Panc1 (cell line): ENCODE results near the gene SLF2. TPM values are rescaled to one million over a fixed set of nuclear protein-coding genes. Genes with fewer than 3 reads are reported as not detected.

Source experiments
- ATAC-seq: fragments of 200-7000 bp; cut with Tn5 transposase; 2 replicates; pipeline ENCODE4 v1.9.1; 2020; ENCODE audit warnings: mild to moderate bottlenecking, moderate library complexity
- BruUV-seq: library from RNA; stranded (reverse); fragments of 400-500 nt; replicated peaks from 2 replicates; lab custom pipeline; 2021; lab: Mats Ljungman, UMichigan
- CTCF ChIA-PET: fragments of 300-600 bp; sonication (Branson Sonifier 250); formaldehyde crosslinking; loops from one replicate; lab custom pipeline; 2022; ENCODE audit warnings: antibody characterized with exemption; lab: Charles Lee
- POLR2A ChIA-PET: fragments of 300-600 bp; sonication (Branson Sonifier 250); formaldehyde crosslinking; loops from one replicate; lab custom pipeline; 2022; ENCODE audit warnings: antibody characterized with exemption; lab: Charles Lee
- DNase-seq: peaks from one replicate; pipeline ENCODE4 v3.0.0-alpha.2; 2010; ENCODE audit warnings: low read depth, low spot score
- H3K27ac ChIP-seq: 2 replicates; pipeline ENCODE4 v1.5.1; 2011; ENCODE audit warnings: mild to moderate bottlenecking, low read length, inconsistent platforms
- H3K27me3 ChIP-seq: fragments of 200-500 bp; sonication (Bioruptor generic); 2 replicates; pipeline ENCODE4 v1.6.0; 2014; ENCODE audit warnings: low read length, inconsistent platforms; ENCODE audit not compliant: control insufficient read depth, insufficient read depth
- H3K36me3 ChIP-seq: fragments of 200-500 bp; sonication (Bioruptor generic); 2 replicates; pipeline ENCODE4 v1.5.1; 2014; ENCODE audit warnings: inconsistent platforms, mild to moderate bottlenecking, low read length, moderate library complexity; ENCODE audit not compliant: control insufficient read depth, insufficient read depth
- H3K4me1 ChIP-seq: 2 replicates; pipeline ENCODE4 v1.5.1; 2011; ENCODE audit warnings: inconsistent platforms, mild to moderate bottlenecking, low read length, moderate library complexity; ENCODE audit not compliant: control insufficient read depth, insufficient read depth
- H3K4me3 ChIP-seq, 2 experiments: 2 replicates each; pipeline ENCODE4 v1.5.1; 2011 to 2012; ENCODE audit warnings: low read depth in 2 of 2, low read length in 2 of 2, mild to moderate bottlenecking in 2 of 2, inconsistent platforms in 1 of 2, moderate library complexity in 1 of 2
- H3K9me3 ChIP-seq: fragments of 200-500 bp; sonication (Bioruptor generic); 2 replicates; pipeline ENCODE4 v1.5.1; 2014; ENCODE audit warnings: low read depth, mild to moderate bottlenecking, inconsistent platforms, low read length, moderate library complexity; ENCODE audit not compliant: control insufficient read depth, insufficient read depth
- POLR2AphosphoS5 ChIP-seq: IDR thresholded peaks from 2 replicates; pipeline ENCODE4 v1.6.1; 2012; ENCODE audit warnings: mild to moderate bottlenecking, low read depth, low read length, moderate library complexity
- SIN3A ChIP-seq: IDR thresholded peaks from 2 replicates; pipeline ENCODE4 v1.6.1; 2012; ENCODE audit warnings: low read depth, mild to moderate bottlenecking, low read length, moderate library complexity, borderline replicate concordance; ENCODE audit not compliant: insufficient read depth
- TCF7L2 ChIP-seq: IDR thresholded peaks from 2 replicates; pipeline ENCODE4 v1.6.1; 2011; ENCODE audit warnings: mild to moderate bottlenecking, low read depth, low read length, inconsistent platforms
- in situ Hi-C: cut with HindIII; loops from 2 replicates; pipeline ENCODE4 v1.10.0; 2016; ENCODE audit warnings: low sequenced_read_pairs, low pct_unique_long_range_greater_than_20kb
- intact Hi-C: fragments of 100-400 bp; cut with micrococcal nuclease; formaldehyde crosslinking; loops from one replicate; pipeline ENCODE4 v1.10.0; 2022; ENCODE audit not compliant: unreplicated experiment
- total RNA-seq: library from RNA; stranded (reverse); gene quantifications from one replicate; pipeline ENCODE4 v1.2.1, GENCODE V29; 2021; ENCODE audit not compliant: unreplicated experiment
- TF ChIP-seq, protein P1 (sequence below): fragments of 450-650 bp; IDR thresholded peaks from 2 replicates; pipeline ENCODE4 v1.5.1; 2017; ENCODE audit warnings: mild to moderate bottlenecking
- TF ChIP-seq, protein P2 (sequence below), 2 experiments: IDR thresholded peaks; 2 replicates each; pipeline ENCODE4 v1.6.1; 2011 to 2012; ENCODE audit warnings: low read depth in 2 of 2, control low read depth in 1 of 2, low read length in 1 of 2, mild to moderate bottlenecking in 1 of 2, moderate library complexity in 1 of 2; ENCODE audit not compliant: insufficient read depth in 1 of 2

SLF2 gene
- total RNA-seq, 1 experiment from 2014 or later: 38.8 TPM

DNA sequence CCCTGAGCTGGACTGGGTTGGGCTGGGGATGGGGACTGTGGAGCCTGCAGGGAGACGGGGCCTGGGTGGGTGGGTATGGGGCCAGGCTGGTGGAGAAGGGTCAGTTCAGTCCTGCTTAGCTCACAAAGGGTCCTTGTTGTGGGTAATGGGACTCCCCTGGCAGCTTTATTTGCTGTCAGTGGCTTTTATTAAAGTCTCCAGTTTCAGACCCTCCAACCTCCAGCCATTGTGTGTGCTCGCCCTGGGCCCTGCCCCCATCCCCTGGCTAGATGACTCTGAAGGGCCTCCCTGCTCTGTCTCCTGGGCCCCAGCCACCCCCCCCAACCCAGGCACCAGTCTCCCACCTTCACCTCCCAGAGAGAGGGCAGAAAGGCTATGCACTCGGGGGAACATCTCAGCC, 44.4 kb upstream of the SLF2 start:
- POLR2A ChIA-PET: interaction anchor here (0.6 kb wide), 1 partner anchor 269 kb away, joined by 9 read pairs; no protein-coding TSS in a partner anchor
- in situ Hi-C loops: no loop called here

DNA sequence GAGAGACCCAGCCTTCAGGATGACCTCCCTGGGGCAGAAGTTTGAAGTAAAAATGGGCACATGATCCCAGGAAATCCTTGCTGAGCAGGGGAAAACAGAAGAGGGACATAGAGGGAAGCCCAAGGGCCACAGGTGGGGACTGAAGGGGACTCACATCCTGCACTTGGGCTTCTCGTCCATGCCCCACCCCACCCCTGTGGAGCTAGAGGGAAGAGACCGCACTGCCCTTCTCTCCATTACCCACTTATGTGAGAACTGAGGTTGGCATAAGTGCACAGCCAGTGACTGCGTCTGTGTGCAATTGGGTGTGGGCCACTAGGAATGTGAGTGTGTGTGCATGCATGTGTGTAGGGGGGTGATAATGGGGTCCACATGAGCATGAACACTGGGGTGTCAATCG, 43.4 kb upstream of the SLF2 start:
- no peaks in the 10 kb centered on the region for H3K9me3 ChIP-seq
- no peaks in the 10 kb centered on the region for H3K27me3 ChIP-seq
- DNase-seq (no peak), ATAC-seq (no peak)
- intact Hi-C loops (no loop called here), in situ Hi-C loops (no loop called here)
- BruUV-seq: no TSS peak
- H3K4me1 ChIP-seq: no peaks in the 10 kb centered on the region
- no peak overlapping the region for H3K4me3 ChIP-seq
- no peaks in the 10 kb centered on the region for H3K36me3 ChIP-seq
- ChIA-PET POLR2A (no interaction called here), CTCF (interaction anchor here (0.6 to 1.3 kb wide), 3 partner anchors 9 to 283 kb away, joined by 3 read pairs; no protein-coding TSS in a partner anchor)
- no peak for TF ChIP-seq TCF7L2
- TF ChIP-seq, protein P1, sequence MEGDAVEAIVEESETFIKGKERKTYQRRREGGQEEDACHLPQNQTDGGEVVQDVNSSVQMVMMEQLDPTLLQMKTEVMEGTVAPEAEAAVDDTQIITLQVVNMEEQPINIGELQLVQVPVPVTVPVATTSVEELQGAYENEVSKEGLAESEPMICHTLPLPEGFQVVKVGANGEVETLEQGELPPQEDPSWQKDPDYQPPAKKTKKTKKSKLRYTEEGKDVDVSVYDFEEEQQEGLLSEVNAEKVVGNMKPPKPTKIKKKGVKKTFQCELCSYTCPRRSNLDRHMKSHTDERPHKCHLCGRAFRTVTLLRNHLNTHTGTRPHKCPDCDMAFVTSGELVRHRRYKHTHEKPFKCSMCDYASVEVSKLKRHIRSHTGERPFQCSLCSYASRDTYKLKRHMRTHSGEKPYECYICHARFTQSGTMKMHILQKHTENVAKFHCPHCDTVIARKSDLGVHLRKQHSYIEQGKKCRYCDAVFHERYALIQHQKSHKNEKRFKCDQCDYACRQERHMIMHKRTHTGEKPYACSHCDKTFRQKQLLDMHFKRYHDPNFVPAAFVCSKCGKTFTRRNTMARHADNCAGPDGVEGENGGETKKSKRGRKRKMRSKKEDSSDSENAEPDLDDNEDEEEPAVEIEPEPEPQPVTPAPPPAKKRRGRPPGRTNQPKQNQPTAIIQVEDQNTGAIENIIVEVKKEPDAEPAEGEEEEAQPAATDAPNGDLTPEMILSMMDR: no peak
- no peak for TF ChIP-seq SIN3A
- no peak for TF ChIP-seq POLR2AphosphoS5
- TF ChIP-seq, protein P2, sequence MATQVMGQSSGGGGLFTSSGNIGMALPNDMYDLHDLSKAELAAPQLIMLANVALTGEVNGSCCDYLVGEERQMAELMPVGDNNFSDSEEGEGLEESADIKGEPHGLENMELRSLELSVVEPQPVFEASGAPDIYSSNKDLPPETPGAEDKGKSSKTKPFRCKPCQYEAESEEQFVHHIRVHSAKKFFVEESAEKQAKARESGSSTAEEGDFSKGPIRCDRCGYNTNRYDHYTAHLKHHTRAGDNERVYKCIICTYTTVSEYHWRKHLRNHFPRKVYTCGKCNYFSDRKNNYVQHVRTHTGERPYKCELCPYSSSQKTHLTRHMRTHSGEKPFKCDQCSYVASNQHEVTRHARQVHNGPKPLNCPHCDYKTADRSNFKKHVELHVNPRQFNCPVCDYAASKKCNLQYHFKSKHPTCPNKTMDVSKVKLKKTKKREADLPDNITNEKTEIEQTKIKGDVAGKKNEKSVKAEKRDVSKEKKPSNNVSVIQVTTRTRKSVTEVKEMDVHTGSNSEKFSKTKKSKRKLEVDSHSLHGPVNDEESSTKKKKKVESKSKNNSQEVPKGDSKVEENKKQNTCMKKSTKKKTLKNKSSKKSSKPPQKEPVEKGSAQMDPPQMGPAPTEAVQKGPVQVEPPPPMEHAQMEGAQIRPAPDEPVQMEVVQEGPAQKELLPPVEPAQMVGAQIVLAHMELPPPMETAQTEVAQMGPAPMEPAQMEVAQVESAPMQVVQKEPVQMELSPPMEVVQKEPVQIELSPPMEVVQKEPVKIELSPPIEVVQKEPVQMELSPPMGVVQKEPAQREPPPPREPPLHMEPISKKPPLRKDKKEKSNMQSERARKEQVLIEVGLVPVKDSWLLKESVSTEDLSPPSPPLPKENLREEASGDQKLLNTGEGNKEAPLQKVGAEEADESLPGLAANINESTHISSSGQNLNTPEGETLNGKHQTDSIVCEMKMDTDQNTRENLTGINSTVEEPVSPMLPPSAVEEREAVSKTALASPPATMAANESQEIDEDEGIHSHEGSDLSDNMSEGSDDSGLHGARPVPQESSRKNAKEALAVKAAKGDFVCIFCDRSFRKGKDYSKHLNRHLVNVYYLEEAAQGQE (IDR thresholded peaks at IDR 0.05; ENCODE audit: insufficient read depth in 1 of 2, low read depth in 2 of 2, low read length in 1 of 2): no peak
- H3K27ac ChIP-seq: no peak overlapping the region

More for the DNA sequence above, 44.4 kb upstream of the SLF2 start:
- no peak overlapping the region for H3K4me3 ChIP-seq
- ATAC-seq: no peak
- no peak overlapping the region for H3K27ac ChIP-seq
- no peak for DNase-seq
- TF ChIP-seq TCF7L2 (no peak), POLR2AphosphoS5 (no peak), SIN3A (no peak)
- TF ChIP-seq, protein P2 (IDR thresholded peaks at IDR 0.05; ENCODE audit: insufficient read depth in 1 of 2, low read depth in 2 of 2, low read length in 1 of 2): no peak
- TF ChIP-seq, protein P1: no peak
- BruUV-seq: no TSS peak
- H3K4me1 ChIP-seq: no peaks in the 10 kb centered on the region
- no peaks in the 10 kb centered on the region for H3K36me3 ChIP-seq
- no peaks in the 10 kb centered on the region for H3K27me3 ChIP-seq
- intact Hi-C loops: no loop called here
- CTCF ChIA-PET: interaction anchor here (1.3 kb wide), 1 partner anchor 10 kb away, joined by 3 read pairs; no protein-coding TSS in a partner anchor
- no peaks in the 10 kb centered on the region for H3K9me3 ChIP-seq
